Smooth muscle cell (in vitro differentiated cells): Measurements from ENCODE around the gene PRDM16. TPM values are rescaled to one million over a fixed set of nuclear protein-coding genes. Genes with fewer than 3 reads are reported as not detected.

Source experiments
- DNase-seq: peaks from one replicate; lab custom pipeline; 2025; ENCODE audit not compliant: unreplicated experiment; lab: John Stamatoyannopoulos, UW
- H2AFZ ChIP-seq: fragments of 200-600 bp; sonication (generic); 2 replicates; pipeline ENCODE4 v1.6.0; 2016; ENCODE audit warnings: antibody characterized with exemption, low read depth, mild to moderate bottlenecking
- H3F3A ChIP-seq: fragments of 200-600 bp; sonication (generic); 2 replicates; pipeline ENCODE4 v1.6.0; 2017; ENCODE audit warnings: antibody characterized with exemption, low read depth
- H3K27ac ChIP-seq: fragments of 200-600 bp; sonication (generic); 2 replicates; pipeline ENCODE4 v1.5.1; 2016; ENCODE audit warnings: low read depth, mild to moderate bottlenecking
- H3K27me3 ChIP-seq: fragments of 200-600 bp; sonication (generic); 2 replicates; pipeline ENCODE4 v1.6.1; 2016; ENCODE audit warnings: low read depth, mild to moderate bottlenecking
- H3K36me3 ChIP-seq: fragments of 200-600 bp; sonication (generic); 2 replicates; pipeline ENCODE4 v1.5.1; 2016; ENCODE audit warnings: low read depth
- H3K4me1 ChIP-seq: fragments of 200-600 bp; sonication (generic); 2 replicates; pipeline ENCODE4 v1.5.1; 2016; ENCODE audit warnings: low read depth
- H3K4me2 ChIP-seq: fragments of 200-600 bp; sonication (generic); 2 replicates; pipeline ENCODE4 v1.6.0; 2016; ENCODE audit warnings: mild to moderate bottlenecking
- H3K4me3 ChIP-seq: fragments of 200-600 bp; sonication (generic); 2 replicates; pipeline ENCODE4 v1.5.1; 2016; ENCODE audit warnings: mild to moderate bottlenecking
- H3K79me2 ChIP-seq: fragments of 200-600 bp; sonication (generic); 2 replicates; pipeline ENCODE4 v1.6.0; 2016; ENCODE audit warnings: low read depth, mild to moderate bottlenecking
- H3K9ac ChIP-seq: fragments of 200-600 bp; sonication (generic); 2 replicates; pipeline ENCODE4 v1.6.0; 2016; ENCODE audit warnings: low read depth
- H3K9me3 ChIP-seq: fragments of 200-600 bp; sonication (generic); replicated peaks from 2 replicates; pipeline ENCODE4 v1.5.1; 2016; ENCODE audit warnings: low read depth
- H4K20me1 ChIP-seq: fragments of 200-600 bp; sonication (generic); 2 replicates; pipeline ENCODE4 v1.6.0; 2016; ENCODE audit warnings: low read depth
- WGBS: methylation state at CpG from one replicate; pipeline ENCODE4 v1.1.7; 2016; ENCODE audit warnings: low lambda C conversion rate; 5-methylcytosine and 5-hydroxymethylcytosine counted together
- polyA plus RNA-seq: library from polyadenylated mRNA; unstranded; fragments of >200 nt; fragmentation: Nextera tagmentation; extraction: Ambion mirVana; gene quantifications from 2 replicates; pipeline ENCODE4 v1.2.1, GENCODE V29; 2016
- total RNA-seq: library from RNA; depleted of rRNA; stranded (reverse); fragments of >200 nt; gene quantifications from 2 replicates; pipeline ENCODE4 v1.2.3, GENCODE V29; 2014
- TF ChIP-seq, protein P1 (sequence below): fragments of 200-600 bp; sonication (generic); IDR thresholded peaks from 2 replicates; pipeline ENCODE4 v1.5.1; 2017; ENCODE audit warnings: borderline replicate concordance, mild to moderate bottlenecking, antibody characterized with exemption; ENCODE audit not compliant: insufficient read depth, poor library complexity, severe bottlenecking

Gene PRDM16
- total and polyA plus RNA-seq, 2 experiments from 2014 or later: 0.72 to 1.3 TPM

DNA sequence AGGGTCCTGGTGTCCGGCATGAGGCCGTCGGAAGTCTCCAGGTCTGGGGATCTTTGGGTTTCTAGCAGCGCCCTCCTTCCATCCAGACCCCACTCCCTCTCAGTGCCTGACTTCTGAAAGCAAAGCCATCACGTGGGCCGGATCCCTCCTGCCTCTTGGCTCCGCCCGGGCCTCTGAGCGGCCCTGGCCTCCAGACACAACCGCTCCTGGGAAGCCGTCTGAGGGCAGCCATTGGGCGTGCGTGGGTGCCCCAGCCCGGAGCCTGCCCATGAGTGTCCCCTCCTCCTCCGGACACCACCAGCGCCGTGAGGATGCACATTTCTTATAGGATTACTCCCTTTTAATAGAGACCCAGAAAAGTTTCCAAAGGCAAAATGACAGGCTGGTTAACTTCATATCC lies 248.5 kb downstream of the PRDM16 start:
- DNase-seq: no peak
- H3K27ac ChIP-seq: no peak overlapping the region
- WGBS: 96% methylated on average over 17 of the region's 17 CpGs
- H3K36me3 ChIP-seq: no peaks in the 10 kb centered on the region
- no peak overlapping the region for H3K4me3 ChIP-seq
- no peak overlapping the region for H3K9ac ChIP-seq
- no peaks in the 10 kb centered on the region for H3K27me3 ChIP-seq
- TF ChIP-seq, protein P1, sequence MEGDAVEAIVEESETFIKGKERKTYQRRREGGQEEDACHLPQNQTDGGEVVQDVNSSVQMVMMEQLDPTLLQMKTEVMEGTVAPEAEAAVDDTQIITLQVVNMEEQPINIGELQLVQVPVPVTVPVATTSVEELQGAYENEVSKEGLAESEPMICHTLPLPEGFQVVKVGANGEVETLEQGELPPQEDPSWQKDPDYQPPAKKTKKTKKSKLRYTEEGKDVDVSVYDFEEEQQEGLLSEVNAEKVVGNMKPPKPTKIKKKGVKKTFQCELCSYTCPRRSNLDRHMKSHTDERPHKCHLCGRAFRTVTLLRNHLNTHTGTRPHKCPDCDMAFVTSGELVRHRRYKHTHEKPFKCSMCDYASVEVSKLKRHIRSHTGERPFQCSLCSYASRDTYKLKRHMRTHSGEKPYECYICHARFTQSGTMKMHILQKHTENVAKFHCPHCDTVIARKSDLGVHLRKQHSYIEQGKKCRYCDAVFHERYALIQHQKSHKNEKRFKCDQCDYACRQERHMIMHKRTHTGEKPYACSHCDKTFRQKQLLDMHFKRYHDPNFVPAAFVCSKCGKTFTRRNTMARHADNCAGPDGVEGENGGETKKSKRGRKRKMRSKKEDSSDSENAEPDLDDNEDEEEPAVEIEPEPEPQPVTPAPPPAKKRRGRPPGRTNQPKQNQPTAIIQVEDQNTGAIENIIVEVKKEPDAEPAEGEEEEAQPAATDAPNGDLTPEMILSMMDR: no peak
- peaks cover 30% of the 10 kb centered on the region for H3F3A ChIP-seq
- no peaks in the 10 kb centered on the region for H3K79me2 ChIP-seq
- H2AFZ ChIP-seq: no peak overlapping the region
- no peaks in the 10 kb centered on the region for H4K20me1 ChIP-seq
- no peaks in the 10 kb centered on the region for H3K9me3 ChIP-seq
- no peak overlapping the region for H3K4me2 ChIP-seq
- H3K4me1 ChIP-seq: peaks cover 33% of the 10 kb centered on the region

DNA sequence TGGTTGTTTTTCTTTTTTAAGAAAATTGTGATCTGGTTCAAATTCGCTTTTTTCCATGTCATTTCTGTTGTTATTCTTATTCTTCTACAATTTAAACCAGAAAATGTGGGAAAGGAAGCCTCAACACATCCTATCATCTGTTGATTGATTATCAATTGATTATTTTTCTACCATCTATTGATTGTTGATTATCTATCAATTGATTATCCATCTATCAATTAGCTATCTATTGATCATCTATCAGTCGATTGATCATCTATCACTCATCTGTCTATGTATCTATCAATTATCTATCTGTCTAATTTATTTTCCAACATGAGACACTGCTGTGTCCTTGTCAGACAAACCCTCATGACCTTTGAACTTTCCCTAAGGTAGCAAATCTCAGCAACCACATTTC lies 249.3 kb downstream of the PRDM16 start:
- Histone ChIP-seq H2AFZ (no peak overlapping the region), H3K4me3 (no peak overlapping the region), H3K4me2 (peak overlapping the region; percentile 11), H3K79me2 (no peaks in the 10 kb centered on the region), H3K27me3 (no peaks in the 10 kb centered on the region), H3K9me3 (no peaks in the 10 kb centered on the region), H4K20me1 (no peaks in the 10 kb centered on the region), H3F3A (peaks cover 26% of the 10 kb centered on the region), H3K36me3 (no peaks in the 10 kb centered on the region), H3K4me1 (peaks cover 35% of the 10 kb centered on the region), H3K9ac (no peak overlapping the region), H3K27ac (no peak overlapping the region)
- 91% methylated on average over 2 of the region's 2 CpGs for WGBS
- TF ChIP-seq, protein P1: no peak
- DNase-seq: no peak

DNA sequence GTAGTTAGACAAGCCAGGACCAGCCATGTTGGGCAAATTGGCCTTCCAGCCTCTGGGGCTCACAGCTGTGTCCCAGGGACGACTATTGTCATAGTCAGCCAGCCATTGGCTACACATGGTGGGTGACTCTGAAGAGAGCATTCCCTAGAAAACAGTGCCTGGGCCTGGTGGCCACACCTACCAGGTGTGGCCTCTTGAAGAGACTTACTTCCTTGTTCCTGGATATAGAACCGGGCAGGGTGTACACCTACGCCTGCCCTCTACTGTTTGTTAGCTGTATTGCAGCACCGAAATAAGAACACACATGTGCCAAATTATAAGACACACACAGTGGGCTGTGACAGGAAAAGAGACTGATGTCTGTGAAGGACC lies 250.9 kb downstream of the PRDM16 start:
- TF ChIP-seq, protein P1: peak; percentile 63

More for the DNA sequence above, 250.9 kb downstream of the PRDM16 start:
- Histone ChIP-seq H3K79me2 (no peaks in the 10 kb centered on the region), H3K27me3 (no peaks in the 10 kb centered on the region), H3K4me3 (no peak overlapping the region), H4K20me1 (no peaks in the 10 kb centered on the region), H3K36me3 (no peaks in the 10 kb centered on the region), H3F3A (peaks cover 15% of the 10 kb centered on the region), H3K9me3 (no peaks in the 10 kb centered on the region), H3K4me2 (no peak overlapping the region), H3K27ac (no peak overlapping the region), H3K9ac (no peak overlapping the region), H2AFZ (no peak overlapping the region), H3K4me1 (peaks cover 26% of the 10 kb centered on the region)
- no peak for DNase-seq
- 20% methylated on average over 4 of the region's 4 CpGs for WGBS
